K562 (cell line): Measurements from ENCODE around the gene BOC. TPM values are rescaled to one million over a fixed set of nuclear protein-coding genes. Genes with fewer than 3 reads are reported as not detected.

Source experiments
- ATAC-seq: fragments of 200-7000 bp; cut with Tn5 transposase; 3 replicates; pipeline ENCODE4 v1.9.1; 2020; ENCODE audit warnings: moderate library complexity
- BruUV-seq: library from RNA; stranded (reverse); fragments of 400-500 nt; replicated peaks from 2 replicates; lab custom pipeline; 2021; lab: Mats Ljungman, UMichigan
- CTCF ChIA-PET: fragments of 300-600 bp; formaldehyde crosslinking; extraction: SDS; loops from one replicate; lab custom pipeline; 2021; ENCODE audit warnings: low intra/inter-chr PET ratio; lab: Yijun Ruan, JAX
- POLR2A ChIA-PET: fragments of 300-600, 350-650 bp; sonication (Branson Sonifier 250); formaldehyde crosslinking; extraction: SDS; loops from one replicate; lab custom pipeline; 2021; ENCODE audit warnings: antibody characterized with exemption, inconsistent platforms; lab: Yijun Ruan, JAX
- DNase-seq, 4 experiments: peaks; one replicate each; pipeline versions ENCODE4 v3.0.0 to v3.0.0-alpha.2; 2011 to 2018; ENCODE audit warnings: low spot score in 3 of 4, mixed read lengths in 3 of 4; ENCODE audit errors: extremely low read depth in 1 of 4
- FAIRE-seq: peaks from 2 replicates; lab custom pipeline; 2011; peaks lifted over from hg19 to GRCh38; lab: Jason Lieb, UNC
- H2AFZ ChIP-seq: 2 replicates; pipeline ENCODE4 v1.6.0; 2011; ENCODE audit warnings: low read depth, low read length, control low read depth, inconsistent platforms
- H3K27ac ChIP-seq: fragments of 200-600 bp; 3 replicates; pipeline ENCODE4 v1.8.0; 2011; ENCODE audit warnings: low read depth, mild to moderate bottlenecking, control low read depth, inconsistent platforms, low read length, moderate library complexity, mixed read lengths; ENCODE audit errors: extremely low read depth
- H3K27me3 ChIP-seq, 2 experiments: fragments of 300-600 bp in 1 of 2; 2 replicates in 1 of 2; 3 replicates in 1 of 2; pipeline versions ENCODE4 v1.6.0 to v1.8.0; 2011; ENCODE audit warnings: inconsistent platforms in 2 of 2, low read length in 2 of 2, mild to moderate bottlenecking in 1 of 2, mixed read lengths in 1 of 2, moderate library complexity in 1 of 2; ENCODE audit not compliant: control insufficient read depth in 2 of 2, insufficient read depth in 2 of 2
- H3K36me3 ChIP-seq: fragments of 300-600 bp; 3 replicates; pipeline ENCODE4 v1.8.0; 2011; ENCODE audit warnings: mild to moderate bottlenecking, low read length, inconsistent platforms; ENCODE audit not compliant: control insufficient read depth, insufficient read depth
- H3K4me1 ChIP-seq, 2 experiments: fragments of 200-600 bp in 1 of 2; replicated peaks in 1 of 2; 2 replicates in 1 of 2; 3 replicates in 1 of 2; pipeline versions ENCODE4 v1.5.1 to v1.8.0; 2011; ENCODE audit warnings: inconsistent platforms in 2 of 2, low read length in 2 of 2, mild to moderate bottlenecking in 1 of 2, mixed read lengths in 1 of 2, moderate library complexity in 1 of 2; ENCODE audit not compliant: control insufficient read depth in 2 of 2, insufficient read depth in 2 of 2
- H3K4me2 ChIP-seq: 2 replicates; pipeline ENCODE4 v1.6.1; 2011; ENCODE audit warnings: low read length, control low read depth, inconsistent platforms, mixed read lengths; ENCODE audit not compliant: insufficient read depth
- H3K4me3 ChIP-seq: fragments of 200-600 bp; sonication (generic), shearing (Covaris generic); 2 replicates; pipeline ENCODE4 v1.5.1; 2016; ENCODE audit warnings: control low read depth, inconsistent platforms
- H3K79me2 ChIP-seq: fragments of 200-600 bp; 3 replicates; pipeline ENCODE4 v1.8.0; 2011; ENCODE audit warnings: low read length, inconsistent platforms; ENCODE audit not compliant: control insufficient read depth, insufficient read depth
- H3K9ac ChIP-seq, 2 experiments: 2 replicates each; pipeline versions ENCODE4 v1.6.0 to v1.6.1; 2011; ENCODE audit warnings: low read depth in 2 of 2, low read length in 2 of 2, control low read depth in 1 of 2, inconsistent platforms in 1 of 2, mild to moderate bottlenecking in 1 of 2, mixed read lengths in 1 of 2; ENCODE audit not compliant: insufficient read depth in 1 of 2
- H3K9me1 ChIP-seq: one replicate; pipeline ENCODE4 v1.6.0; 2011; ENCODE audit warnings: inconsistent platforms, mild to moderate bottlenecking, low read length, moderate library complexity; ENCODE audit not compliant: control insufficient read depth, insufficient read depth
- H3K9me3 ChIP-seq: replicated peaks from 2 replicates; pipeline ENCODE4 v1.5.1; 2011; ENCODE audit warnings: low read depth, low read length, inconsistent platforms; ENCODE audit not compliant: control insufficient read depth, insufficient read depth
- H4K20me1 ChIP-seq: replicated peaks from 2 replicates; pipeline ENCODE4 v1.6.1; 2011; ENCODE audit warnings: low read length, inconsistent platforms, mixed read lengths; ENCODE audit not compliant: control insufficient read depth, insufficient read depth
- CAMTA2 ChIP-seq: fragments of 250-450 bp; sonication (Bioruptor Pico); conservative IDR thresholded peaks from 2 replicates; pipeline ENCODE4 v1.5.1; 2022
- ETV6 ChIP-seq, 3 experiments: fragments of 150-350 bp in 1 of 3; sonication (generic) in 1 of 3; formaldehyde crosslinking in 1 of 3; IDR thresholded peaks; 2 replicates each; pipeline versions ENCODE4 v1.6.1 to v1.8.0; 2014 to 2022; ENCODE audit warnings: borderline replicate concordance in 2 of 3, low read depth in 2 of 3, antibody characterized with exemption in 1 of 3, low read length in 1 of 3, mild to moderate bottlenecking in 1 of 3, missing genetic modification reagents in 1 of 3
- GTF2E2 ChIP-seq: fragments of 200-800 bp; sonication (Bioruptor generic); IDR thresholded peaks from 2 replicates; pipeline ENCODE4 v1.6.1; 2016; ENCODE audit warnings: missing genetic modification characterization, missing compliant biosample characterization
- PYGO2 ChIP-seq: fragments of 450-650 bp; IDR thresholded peaks from 2 replicates; pipeline ENCODE4 v1.6.1; 2016; ENCODE audit warnings: mild to moderate bottlenecking, missing genetic modification characterization, moderate library complexity, missing compliant biosample characterization
- SMARCC2 ChIP-seq: fragments of 450-650 bp; IDR thresholded peaks from 2 replicates; pipeline ENCODE4 v1.6.1; 2017; ENCODE audit warnings: antibody characterized with exemption, moderate library complexity, mild to moderate bottlenecking, low read depth
- SUPT5H ChIP-seq: fragments of 450-650 bp; IDR thresholded peaks from 2 replicates; pipeline ENCODE4 v1.6.1; 2016
- ZFX ChIP-seq: sonication (generic); formaldehyde crosslinking; IDR thresholded peaks from 2 replicates; pipeline ENCODE4 v1.8.0; 2022; ENCODE audit warnings: mild to moderate bottlenecking, missing genetic modification reagents, moderate library complexity
- ZNF121 ChIP-seq: sonication (generic); formaldehyde crosslinking; conservative IDR thresholded peaks from 2 replicates; pipeline ENCODE4 v1.8.0; 2022; ENCODE audit warnings: missing genetic modification reagents
- ZNF644 ChIP-seq: fragments of 200-800 bp; sonication (Bioruptor generic); IDR thresholded peaks from 2 replicates; pipeline ENCODE4 v1.6.1; 2016; ENCODE audit warnings: low read depth, missing genetic modification characterization, missing compliant biosample characterization
- ZNF79 ChIP-seq: fragments of 250-450 bp; sonication (Bioruptor Pico); IDR thresholded peaks from 2 replicates; pipeline ENCODE4 v1.4.0; 2020; ENCODE audit warnings: low read depth, mild to moderate bottlenecking, moderate library complexity
- WGBS: fragments of 100-300 bp; shearing (Covaris generic); methylation state at CpG from one replicate; pipeline ENCODE4 v1.1.6; 2016; ENCODE audit warnings: low coverage, mixed read lengths; ENCODE audit not compliant: insufficient coverage; ENCODE audit errors: missing lambda C conversion rate; 5-methylcytosine and 5-hydroxymethylcytosine counted together
- in situ Hi-C: fragments of 300-500 bp; cut with MboI; formaldehyde crosslinking; loops from 4 replicates; pipeline ENCODE4 v1.15.0; 2018; ENCODE audit warnings: inconsistent platforms, mixed read lengths
- intact Hi-C: fragments of 100-400 bp; cut with micrococcal nuclease; formaldehyde crosslinking; loops from 2 replicates; pipeline ENCODE4 v1.14.2; 2022
- polyA plus RNA-seq, 8 experiments: library from polyadenylated mRNA; depleted of rRNA in 4 of 8; stranded (reverse) in 5 of 8; unstranded in 3 of 8; fragments of >200 nt; fragmentation: Nextera tagmentation in 2 of 8; fragmentation: Illumina TruSeq in 1 of 8; extraction: Ambion mirVana in 2 of 8; extraction: Trizol in 1 of 8; gene quantifications; 2 replicates each; pipeline versions ENCODE4 v1.2.1 to v1.2.3, GENCODE V29; 2011 to 2014; ENCODE audit warnings: inconsistent platforms in 1 of 8, missing spikeins in 1 of 8
- total RNA-seq, 7 experiments: library from RNA; depleted of rRNA in 6 of 7; stranded (reverse); fragments of >200 nt in 6 of 7; fragmentation: Illumina TruSeq in 2 of 7; extraction: Trizol in 2 of 7; gene quantifications; 2 replicates each; pipeline versions ENCODE4 v1.2.1 to v1.2.3, GENCODE V29; 2011 to 2021; ENCODE audit warnings: low replicate concordance in 1 of 7
- TF ChIP-seq, protein P1 (sequence below): fragments of 250-450 bp; sonication (Bioruptor Pico); IDR thresholded peaks from 2 replicates; pipeline ENCODE4 v1.4.0; 2020; ENCODE audit warnings: mild to moderate bottlenecking, moderate library complexity
- TF ChIP-seq, protein P2 (sequence below): sonication (generic); formaldehyde crosslinking; IDR thresholded peaks from 2 replicates; pipeline ENCODE4 v1.8.0; 2023; ENCODE audit warnings: mild to moderate bottlenecking, missing genetic modification reagents
- TF ChIP-seq, protein P3 (sequence below): sonication (generic); formaldehyde crosslinking; IDR thresholded peaks from 2 replicates; pipeline ENCODE4 v1.8.0; 2023; ENCODE audit warnings: missing genetic modification reagents, mild to moderate bottlenecking, borderline replicate concordance

BOC gene
- total and polyA plus RNA-seq, 9 of the 15 experiments (the other 6 are each of a cell fraction or from before 2014, with no cell fraction given) = not detected

GRCh38 chr3:113204371-113204770, 7.0 kb upstream of the BOC start:
- H3K9ac ChIP-seq = no peak overlapping the region
- ATAC-seq = no peak
- TF ChIP-seq, protein P1, sequence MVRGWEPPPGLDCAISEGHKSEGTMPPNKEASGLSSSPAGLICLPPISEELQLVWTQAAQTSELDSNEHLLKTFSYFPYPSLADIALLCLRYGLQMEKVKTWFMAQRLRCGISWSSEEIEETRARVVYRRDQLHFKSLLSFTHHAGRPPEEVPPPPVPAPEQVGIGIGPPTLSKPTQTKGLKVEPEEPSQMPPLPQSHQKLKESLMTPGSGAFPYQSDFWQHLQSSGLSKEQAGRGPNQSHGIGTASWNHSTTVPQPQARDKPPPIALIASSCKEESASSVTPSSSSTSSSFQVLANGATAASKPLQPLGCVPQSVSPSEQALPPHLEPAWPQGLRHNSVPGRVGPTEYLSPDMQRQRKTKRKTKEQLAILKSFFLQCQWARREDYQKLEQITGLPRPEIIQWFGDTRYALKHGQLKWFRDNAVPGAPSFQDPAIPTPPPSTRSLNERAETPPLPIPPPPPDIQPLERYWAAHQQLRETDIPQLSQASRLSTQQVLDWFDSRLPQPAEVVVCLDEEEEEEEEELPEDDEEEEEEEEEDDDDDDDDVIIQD (CRISPR knock-in tag) = no peak
- TF ChIP-seq CAMTA2 (CRISPR knock-in tag) (no peak), SMARCC2 (no peak), ZNF644 (no peak), SUPT5H (no peak), ETV6 (IDR thresholded peaks at IDR 0.05; ENCODE audit: borderline replicate concordance in 1 of 2, low read depth in 2 of 2, low read length in 1 of 2) (no peak), ETV6 (CRISPR knock-in tag; IDR thresholded peaks at IDR 0.05; ENCODE audit: borderline replicate concordance) (no peak), ZNF79 (no peak), ZFX (CRISPR knock-in tag) (no peak), PYGO2 (tag) (no peak), GTF2E2 (tag) (no peak), ZNF121 (CRISPR knock-in tag) (no peak)
- TF ChIP-seq, protein P2, sequence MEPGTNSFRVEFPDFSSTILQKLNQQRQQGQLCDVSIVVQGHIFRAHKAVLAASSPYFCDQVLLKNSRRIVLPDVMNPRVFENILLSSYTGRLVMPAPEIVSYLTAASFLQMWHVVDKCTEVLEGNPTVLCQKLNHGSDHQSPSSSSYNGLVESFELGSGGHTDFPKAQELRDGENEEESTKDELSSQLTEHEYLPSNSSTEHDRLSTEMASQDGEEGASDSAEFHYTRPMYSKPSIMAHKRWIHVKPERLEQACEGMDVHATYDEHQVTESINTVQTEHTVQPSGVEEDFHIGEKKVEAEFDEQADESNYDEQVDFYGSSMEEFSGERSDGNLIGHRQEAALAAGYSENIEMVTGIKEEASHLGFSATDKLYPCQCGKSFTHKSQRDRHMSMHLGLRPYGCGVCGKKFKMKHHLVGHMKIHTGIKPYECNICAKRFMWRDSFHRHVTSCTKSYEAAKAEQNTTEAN = no peak
- TF ChIP-seq, protein P3, sequence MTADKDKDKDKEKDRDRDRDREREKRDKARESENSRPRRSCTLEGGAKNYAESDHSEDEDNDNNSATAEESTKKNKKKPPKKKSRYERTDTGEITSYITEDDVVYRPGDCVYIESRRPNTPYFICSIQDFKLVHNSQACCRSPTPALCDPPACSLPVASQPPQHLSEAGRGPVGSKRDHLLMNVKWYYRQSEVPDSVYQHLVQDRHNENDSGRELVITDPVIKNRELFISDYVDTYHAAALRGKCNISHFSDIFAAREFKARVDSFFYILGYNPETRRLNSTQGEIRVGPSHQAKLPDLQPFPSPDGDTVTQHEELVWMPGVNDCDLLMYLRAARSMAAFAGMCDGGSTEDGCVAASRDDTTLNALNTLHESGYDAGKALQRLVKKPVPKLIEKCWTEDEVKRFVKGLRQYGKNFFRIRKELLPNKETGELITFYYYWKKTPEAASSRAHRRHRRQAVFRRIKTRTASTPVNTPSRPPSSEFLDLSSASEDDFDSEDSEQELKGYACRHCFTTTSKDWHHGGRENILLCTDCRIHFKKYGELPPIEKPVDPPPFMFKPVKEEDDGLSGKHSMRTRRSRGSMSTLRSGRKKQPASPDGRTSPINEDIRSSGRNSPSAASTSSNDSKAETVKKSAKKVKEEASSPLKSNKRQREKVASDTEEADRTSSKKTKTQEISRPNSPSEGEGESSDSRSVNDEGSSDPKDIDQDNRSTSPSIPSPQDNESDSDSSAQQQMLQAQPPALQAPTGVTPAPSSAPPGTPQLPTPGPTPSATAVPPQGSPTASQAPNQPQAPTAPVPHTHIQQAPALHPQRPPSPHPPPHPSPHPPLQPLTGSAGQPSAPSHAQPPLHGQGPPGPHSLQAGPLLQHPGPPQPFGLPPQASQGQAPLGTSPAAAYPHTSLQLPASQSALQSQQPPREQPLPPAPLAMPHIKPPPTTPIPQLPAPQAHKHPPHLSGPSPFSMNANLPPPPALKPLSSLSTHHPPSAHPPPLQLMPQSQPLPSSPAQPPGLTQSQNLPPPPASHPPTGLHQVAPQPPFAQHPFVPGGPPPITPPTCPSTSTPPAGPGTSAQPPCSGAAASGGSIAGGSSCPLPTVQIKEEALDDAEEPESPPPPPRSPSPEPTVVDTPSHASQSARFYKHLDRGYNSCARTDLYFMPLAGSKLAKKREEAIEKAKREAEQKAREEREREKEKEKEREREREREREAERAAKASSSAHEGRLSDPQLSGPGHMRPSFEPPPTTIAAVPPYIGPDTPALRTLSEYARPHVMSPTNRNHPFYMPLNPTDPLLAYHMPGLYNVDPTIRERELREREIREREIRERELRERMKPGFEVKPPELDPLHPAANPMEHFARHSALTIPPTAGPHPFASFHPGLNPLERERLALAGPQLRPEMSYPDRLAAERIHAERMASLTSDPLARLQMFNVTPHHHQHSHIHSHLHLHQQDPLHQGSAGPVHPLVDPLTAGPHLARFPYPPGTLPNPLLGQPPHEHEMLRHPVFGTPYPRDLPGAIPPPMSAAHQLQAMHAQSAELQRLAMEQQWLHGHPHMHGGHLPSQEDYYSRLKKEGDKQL = no peak
- TF ChIP-seq, all 486 proteins: peak for 0
- FAIRE-seq = no peak
- Histone ChIP-seq H3K9me3 (no peaks in the 10 kb centered on the region), H3K4me3 (no peak overlapping the region), H3K4me1 (no peaks in the 10 kb centered on the region), H3K27me3 (no peaks in the 10 kb centered on the region; a peak in 1 of 5 replicates), H2AFZ (no peak overlapping the region), H4K20me1 (no peaks in the 10 kb centered on the region), H3K9me1 (no peaks in the 10 kb centered on the region), H3K4me2 (no peak overlapping the region), H3K79me2 (no peaks in the 10 kb centered on the region), H3K27ac (no peak overlapping the region), H3K36me3 (no peaks in the 10 kb centered on the region)
- BruUV-seq = no TSS peak
- intact Hi-C loops (no loop called here), in situ Hi-C loops (no loop called here)
- WGBS = 3% methylated on average over 6 of the region's 6 CpGs
- POLR2A ChIA-PET = no interaction called here
- CTCF ChIA-PET = no interaction called here
- DNase-seq = no peak
